ENCODE results near the gene HJURP. TPM values are rescaled to one million over a fixed set of nuclear protein-coding genes. Genes with fewer than 3 reads are reported as not detected.

HJURP gene
- total RNA-seq, 2 experiments from 2014 or later: 126 to 129 TPM

DNA sequence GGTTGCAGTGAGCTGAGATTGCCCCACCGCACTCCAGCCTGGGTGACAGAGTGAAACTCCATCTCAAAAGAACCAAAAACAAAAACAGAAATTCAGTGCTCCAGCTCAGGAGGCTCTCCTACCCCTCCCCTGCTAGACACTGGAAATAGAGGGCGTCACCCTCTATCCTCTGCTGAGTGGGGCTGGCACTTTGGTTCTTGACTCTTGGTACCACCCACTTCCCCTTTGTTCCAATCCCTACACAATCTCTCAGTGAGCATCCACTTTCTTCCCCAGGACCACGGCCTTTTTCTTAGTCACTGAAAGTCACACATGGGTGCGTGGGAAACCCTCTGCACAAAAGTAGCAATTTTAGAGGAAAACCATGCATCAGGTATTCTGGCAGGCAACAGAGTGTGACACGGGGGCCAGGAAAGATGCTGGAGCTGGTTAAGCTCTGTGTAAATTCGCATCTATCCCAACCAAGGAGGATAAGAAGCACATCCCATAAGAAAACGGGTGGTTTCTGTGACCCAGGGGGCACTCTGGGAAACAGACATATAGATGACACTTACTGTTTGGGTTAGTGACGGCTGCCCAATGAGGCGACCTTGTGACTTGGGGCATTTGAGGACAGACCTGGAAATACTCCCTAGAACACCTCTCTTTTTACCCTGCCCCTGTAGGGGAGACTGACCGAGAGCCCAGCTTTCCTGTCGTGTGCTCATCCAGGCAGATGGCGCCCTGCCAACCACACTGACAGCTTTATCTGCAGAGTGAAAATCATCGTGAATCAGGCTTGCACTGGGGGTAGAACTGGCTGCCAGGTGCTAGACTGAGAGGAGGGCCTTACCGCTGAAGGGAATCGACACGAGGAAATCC, 7.7 kb downstream of the HJURP start:
- Mint-ChIP-seq H3K27me3 (no peaks in the 10 kb centered on the region), H3K4me3 (no peak overlapping the region), H3K4me1 (peaks cover 63% of the 10 kb centered on the region), H3K9me3 (no peaks in the 10 kb centered on the region), H3K36me3 (ENCODE audit: low read depth) (peaks cover 98% of the 10 kb centered on the region), H3K27ac (no peak overlapping the region)
- POLR2A ChIA-PET: interaction anchor here (0.8 kb wide), 1 partner anchor 8 kb away, joined by 3 read pairs; no protein-coding TSS in a partner anchor
- CTCF ChIA-PET: interaction anchor here (1.6 kb wide), 1 partner anchor 11 kb away, joined by 5 read pairs; no protein-coding TSS in a partner anchor
- DNase-seq: peak; percentile 13

DNA sequence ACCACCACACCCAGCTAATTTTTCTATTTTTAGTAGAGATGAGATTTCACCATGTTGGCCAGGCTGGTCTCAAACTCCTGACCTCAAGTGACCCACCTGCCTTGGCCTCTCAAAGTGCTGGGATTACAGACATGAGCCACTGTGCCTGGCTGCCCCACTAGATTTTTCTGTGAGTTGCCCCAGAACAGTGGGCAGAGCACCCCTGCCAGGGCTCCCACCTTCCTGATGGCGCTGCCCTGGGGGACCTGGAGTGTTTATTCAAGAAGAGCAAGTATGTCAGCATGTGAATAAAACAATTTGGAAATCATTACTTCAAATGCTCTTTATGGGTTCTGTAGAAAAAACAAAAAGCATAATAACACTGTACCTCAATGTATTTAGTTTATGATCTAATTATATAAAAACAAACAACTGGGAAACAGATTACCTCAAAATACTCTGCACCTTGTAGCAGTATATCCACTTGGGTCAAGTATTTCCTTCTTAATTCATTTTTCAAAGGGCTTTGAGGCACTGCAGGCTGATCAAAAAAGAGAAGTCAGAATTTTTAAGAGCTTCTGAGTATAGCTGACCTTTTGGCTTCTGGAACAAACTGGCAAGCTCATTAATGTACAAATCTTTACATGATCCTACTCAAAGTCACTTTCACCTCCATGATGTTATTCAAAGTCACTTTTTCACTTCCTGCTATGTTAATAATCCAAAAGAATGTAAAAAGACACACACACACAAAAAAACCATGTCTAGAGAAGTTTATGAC, 8.9 kb downstream of the HJURP start:
- CTCF ChIA-PET: interaction anchor here (1.6 kb wide), 1 partner anchor 13 kb away, joined by 5 read pairs; no protein-coding TSS in a partner anchor
- DNase-seq: no peak
- Mint-ChIP-seq H3K27ac (no peak overlapping the region), H3K4me3 (no peak overlapping the region), H3K36me3 (ENCODE audit: low read depth) (peaks cover 98% of the 10 kb centered on the region), H3K4me1 (peaks cover 64% of the 10 kb centered on the region), H3K27me3 (no peaks in the 10 kb centered on the region), H3K9me3 (no peaks in the 10 kb centered on the region)
- POLR2A ChIA-PET: interaction anchor here (0.8 kb wide), 1 partner anchor 9 kb away, joined by 3 read pairs; no protein-coding TSS in a partner anchor

DNA sequence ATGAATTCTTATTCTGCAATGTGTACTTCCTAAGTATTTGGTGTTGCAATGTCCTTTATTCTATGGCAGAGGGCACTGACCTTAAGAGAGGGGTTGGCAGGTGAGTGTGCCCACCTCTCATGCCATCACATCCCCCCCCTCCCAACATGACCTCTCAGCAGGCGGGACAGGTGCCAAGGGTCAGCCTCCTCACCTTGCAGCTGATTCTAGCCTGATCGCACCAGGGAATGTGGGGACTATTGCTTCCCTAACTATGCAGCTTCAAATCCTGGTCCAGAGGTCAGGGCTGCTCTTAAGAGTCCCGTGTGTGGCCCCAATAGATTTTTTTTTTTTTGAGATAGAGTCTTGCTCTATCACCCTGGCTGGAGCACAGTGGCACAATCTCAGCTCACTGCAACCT, 9.5 kb downstream of the HJURP start:
- H3K9me3 Mint-ChIP-seq: no peaks in the 10 kb centered on the region
- H3K27ac Mint-ChIP-seq: no peak overlapping the region
- peaks cover 65% of the 10 kb centered on the region for H3K4me1 Mint-ChIP-seq
- ChIA-PET CTCF (interaction anchor here (1.6 kb wide), 1 partner anchor 13 kb away, joined by 5 read pairs; no protein-coding TSS in a partner anchor), POLR2A (interaction anchor here (1.4 kb wide), 1 partner anchor 9 kb away, joined by 13 read pairs; the partner anchor contains the start of gene HJURP)
- no peaks in the 10 kb centered on the region for H3K27me3 Mint-ChIP-seq
- no peak overlapping the region for H3K4me3 Mint-ChIP-seq
- peak; percentile 3 for DNase-seq
- H3K36me3 Mint-ChIP-seq (ENCODE audit: low read depth): peaks cover 98% of the 10 kb centered on the region

- Mint-ChIP-seq H3K4me3 (no peak overlapping the region), H3K36me3 (ENCODE audit: low read depth) (peaks cover 98% of the 10 kb centered on the region), H3K27ac (no peak overlapping the region), H3K4me1 (peaks cover 65% of the 10 kb centered on the region), H3K9me3 (no peaks in the 10 kb centered on the region), H3K27me3 (no peaks in the 10 kb centered on the region)
- DNase-seq: peak; percentile 8
- CTCF ChIA-PET: no interaction called here
- POLR2A ChIA-PET: interaction anchor here (1.4 kb wide), 1 partner anchor 9 kb away, joined by 13 read pairs; the partner anchor contains the start of gene HJURP
These were observed 10.1 kb downstream of the HJURP start for GRCh38 chr2:233844064-233844807.

- POLR2A ChIA-PET: interaction anchor here (1.8 to 2.0 kb wide), 2 partner anchors 10 to 26 kb away, joined by 5 read pairs; no protein-coding TSS in a partner anchor
- peaks cover 62% of the 10 kb centered on the region for H3K4me1 Mint-ChIP-seq
These were observed 13.2 kb downstream of the HJURP start for GRCh38 chr2:233841183-233841582.

GRCh38 chr2:233840520-233840919, 13.8 kb downstream of the HJURP start:
- Mint-ChIP-seq H3K9me3 (no peaks in the 10 kb centered on the region), H3K4me1 (peaks cover 60% of the 10 kb centered on the region), H3K27me3 (no peaks in the 10 kb centered on the region), H3K36me3 (ENCODE audit: low read depth) (peaks cover 98% of the 10 kb centered on the region), H3K4me3 (no peak overlapping the region), H3K27ac (no peak overlapping the region)
- POLR2A ChIA-PET: interaction anchor here (1.2 kb wide), 1 partner anchor 13 kb away, joined by 3 read pairs; no protein-coding TSS in a partner anchor
- DNase-seq: peak; percentile 2
- CTCF ChIA-PET: no interaction called here

More at GRCh38 chr2:233841183-233841582, 13.2 kb downstream of the HJURP start:
- H3K36me3 Mint-ChIP-seq (ENCODE audit: low read depth): peaks cover 98% of the 10 kb centered on the region
- H3K9me3 Mint-ChIP-seq: no peaks in the 10 kb centered on the region
- CTCF ChIA-PET: interaction anchor here (0.6 kb wide), 1 partner anchor 7 kb away, joined by 3 read pairs; no protein-coding TSS in a partner anchor
- no peaks in the 10 kb centered on the region for H3K27me3 Mint-ChIP-seq
- peak; percentile 13 for DNase-seq
- no peak overlapping the region for H3K27ac Mint-ChIP-seq
- H3K4me3 Mint-ChIP-seq: no peak overlapping the region

GRCh38 chr2:233839447-233839820, 14.9 kb downstream of the HJURP start:
- ChIA-PET CTCF (interaction anchor here (1.6 kb wide), 1 partner anchor 19 kb away, joined by 3 read pairs; no protein-coding TSS in a partner anchor), POLR2A (interaction anchor here (0.8 to 2.7 kb wide), 2 partner anchors 11 to 1289 kb away, joined by 3 to 12 read pairs; partner anchors contain the start of gene EIF4E2)
- Mint-ChIP-seq H3K4me1 (peaks cover 60% of the 10 kb centered on the region), H3K4me3 (no peak overlapping the region), H3K27me3 (no peaks in the 10 kb centered on the region), H3K9me3 (no peaks in the 10 kb centered on the region), H3K36me3 (ENCODE audit: low read depth) (peaks cover 99% of the 10 kb centered on the region), H3K27ac (peak overlapping the region; percentile 29)
- peak; percentile 11 for DNase-seq

DNA sequence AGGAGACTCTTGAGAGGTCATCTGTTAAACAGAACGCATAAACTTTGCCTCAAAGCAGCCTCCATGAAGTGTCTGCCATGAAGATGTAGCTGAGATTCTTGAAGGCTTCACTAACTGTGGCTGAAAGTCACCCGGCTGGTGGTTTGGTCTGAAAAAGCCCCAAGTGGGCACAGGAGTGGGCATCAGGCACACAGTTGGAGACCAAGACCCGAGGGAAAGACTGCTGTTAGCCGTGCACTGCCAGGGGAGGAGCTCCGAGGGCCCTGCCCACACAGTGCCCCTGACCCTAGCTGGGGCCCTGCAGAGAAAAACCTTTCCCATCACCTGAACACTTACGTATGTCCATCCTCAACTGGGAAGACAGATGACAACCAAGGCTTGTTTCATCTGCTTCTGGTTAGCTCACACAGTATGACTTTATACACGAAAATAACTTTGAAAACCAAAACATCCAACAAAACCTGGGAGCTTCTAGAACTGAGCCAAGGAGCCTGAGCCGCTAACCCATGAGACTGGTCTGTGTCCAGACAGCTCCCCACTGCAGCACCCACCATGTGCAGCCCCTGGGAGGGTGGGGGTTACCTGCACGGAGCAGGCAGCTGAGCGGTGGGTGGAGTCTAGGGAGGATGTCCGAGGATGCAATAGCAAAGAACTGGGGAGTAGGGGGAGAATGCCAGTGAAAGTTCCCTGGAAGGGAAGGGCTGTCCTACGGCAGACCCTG, 15.4 kb downstream of the HJURP start:
- H3K4me3 Mint-ChIP-seq: no peak overlapping the region
- peaks cover 99% of the 10 kb centered on the region for H3K36me3 Mint-ChIP-seq (ENCODE audit: low read depth)
- peaks cover 59% of the 10 kb centered on the region for H3K4me1 Mint-ChIP-seq
- DNase-seq: peak; percentile 15
- POLR2A ChIA-PET: interaction anchor here (0.8 to 2.7 kb wide), 3 partner anchors 12 to 1288 kb away, joined by 3 to 12 read pairs (median 4); partner anchors contain the start of gene EIF4E2
- CTCF ChIA-PET: interaction anchor here (0.8 to 1.6 kb wide), 2 partner anchors 19 to 25 kb away, joined by 3 read pairs; no protein-coding TSS in a partner anchor
- no peaks in the 10 kb centered on the region for H3K27me3 Mint-ChIP-seq
- no peaks in the 10 kb centered on the region for H3K9me3 Mint-ChIP-seq
- H3K27ac Mint-ChIP-seq: peak overlapping the region; percentile 29

- H3K27me3 Mint-ChIP-seq: no peaks in the 10 kb centered on the region
- POLR2A ChIA-PET: interaction anchor here (0.9 to 2.7 kb wide), 2 partner anchors 13 to 26 kb away, joined by 4 to 12 read pairs; no protein-coding TSS in a partner anchor
- H3K4me3 Mint-ChIP-seq: no peak overlapping the region
- H3K27ac Mint-ChIP-seq: peak overlapping the region; percentile 13
- CTCF ChIA-PET: interaction anchor here (0.8 to 1.6 kb wide), 2 partner anchors 20 to 25 kb away, joined by 3 read pairs; no protein-coding TSS in a partner anchor
- peak; percentile 15 for DNase-seq
- H3K4me1 Mint-ChIP-seq: peaks cover 54% of the 10 kb centered on the region
- H3K9me3 Mint-ChIP-seq: no peaks in the 10 kb centered on the region
- peaks cover 97% of the 10 kb centered on the region for H3K36me3 Mint-ChIP-seq (ENCODE audit: low read depth)
These were observed 16.1 kb downstream of the HJURP start for GRCh38 chr2:233838251-233838650.

DNA sequence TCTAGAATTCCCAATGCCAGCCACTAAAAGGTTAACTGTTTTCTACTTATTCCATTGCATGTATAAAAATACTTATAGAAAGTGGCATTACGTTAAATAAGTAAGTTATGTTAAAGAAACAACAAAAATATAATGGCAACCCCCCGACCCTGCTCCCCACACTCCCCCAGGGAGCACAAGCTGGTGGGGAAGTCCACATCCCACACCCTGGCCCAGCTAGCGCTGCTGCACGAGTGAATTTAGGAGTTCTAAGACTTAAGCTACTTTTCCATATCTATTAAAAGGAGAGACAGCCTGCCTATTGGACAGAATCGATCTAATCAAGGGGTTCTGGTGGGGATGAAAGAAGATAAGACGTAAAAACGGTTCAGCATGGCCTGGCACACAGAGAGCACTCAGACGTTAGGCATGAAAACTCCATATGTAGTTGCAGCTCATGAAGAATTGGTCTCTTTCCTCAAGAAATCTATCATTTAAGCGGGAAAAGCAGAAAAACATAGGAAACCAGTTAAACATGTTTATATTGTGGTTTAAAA, 16.6 kb downstream of the HJURP start:
- H3K36me3 Mint-ChIP-seq (ENCODE audit: low read depth): peaks cover 97% of the 10 kb centered on the region
- H3K27ac Mint-ChIP-seq: no peak overlapping the region
- DNase-seq: peak; percentile 3
- no peaks in the 10 kb centered on the region for H3K9me3 Mint-ChIP-seq
- POLR2A ChIA-PET: interaction anchor here (2.7 kb wide), 1 partner anchor 13 kb away, joined by 12 read pairs; no protein-coding TSS in a partner anchor
- no peak overlapping the region for H3K4me3 Mint-ChIP-seq
- H3K27me3 Mint-ChIP-seq: no peaks in the 10 kb centered on the region
- CTCF ChIA-PET: interaction anchor here (0.8 to 1.6 kb wide), 2 partner anchors 20 to 26 kb away, joined by 3 read pairs; no protein-coding TSS in a partner anchor
- H3K4me1 Mint-ChIP-seq: peaks cover 53% of the 10 kb centered on the region

DNA sequence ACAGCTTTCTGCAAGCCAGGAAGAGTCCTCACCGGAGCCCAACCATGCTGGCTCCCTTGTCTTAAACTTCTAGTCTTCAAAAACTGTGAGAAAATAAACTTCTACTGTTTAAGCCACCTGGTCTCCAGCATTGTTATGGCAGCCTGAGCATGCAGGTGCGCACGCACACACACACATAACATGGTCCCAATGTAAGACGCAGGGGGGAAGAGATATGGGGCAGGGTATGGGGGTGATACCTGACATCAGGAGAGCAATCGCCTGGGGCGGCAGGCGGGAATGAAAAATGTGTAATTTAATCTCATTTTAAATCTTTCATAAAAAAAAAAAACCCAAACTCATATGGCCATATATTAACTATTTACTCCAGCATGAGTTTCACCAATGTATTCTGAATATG, 18.0 kb downstream of the HJURP start:
- H3K27ac Mint-ChIP-seq: no peak overlapping the region
- peaks cover 42% of the 10 kb centered on the region for H3K4me1 Mint-ChIP-seq
- no peak for DNase-seq
- no peaks in the 10 kb centered on the region for H3K9me3 Mint-ChIP-seq
- no peak overlapping the region for H3K4me3 Mint-ChIP-seq
- ChIA-PET CTCF (no interaction called here), POLR2A (no interaction called here)
- H3K27me3 Mint-ChIP-seq: no peaks in the 10 kb centered on the region
- peaks cover 90% of the 10 kb centered on the region for H3K36me3 Mint-ChIP-seq (ENCODE audit: low read depth)

Data from activated CD4-positive, alpha-beta memory T cell treated with anti-CD3 and anti-CD28 coated beads, Interleukin-2, amount 10 ng/mL, durations not matched to agents 7 days and 5 days (primary cell).